Occipital lobe (tissue), 2 donors: Measurements from ENCODE around the gene SUPT6H. TPM values are rescaled to one million over a fixed set of nuclear protein-coding genes. Genes with fewer than 3 reads are reported as not detected.

Experiments
- DNase-seq: peaks from one replicate; lab custom pipeline; 2025; lab: John Stamatoyannopoulos, UW
- total RNA-seq: library from RNA; depleted of rRNA; stranded (reverse); fragments of >200 nt; gene quantifications from one replicate; pipeline ENCODE4 v1.2.3, GENCODE V29; 2014

The SUPT6H gene
- total RNA-seq, 1 donor from 2014 or later, result 32.3 TPM

GRCh38 chr17:28700830-28701492, 39.0 kb downstream of the SUPT6H start:
- no peak for DNase-seq

DNA sequence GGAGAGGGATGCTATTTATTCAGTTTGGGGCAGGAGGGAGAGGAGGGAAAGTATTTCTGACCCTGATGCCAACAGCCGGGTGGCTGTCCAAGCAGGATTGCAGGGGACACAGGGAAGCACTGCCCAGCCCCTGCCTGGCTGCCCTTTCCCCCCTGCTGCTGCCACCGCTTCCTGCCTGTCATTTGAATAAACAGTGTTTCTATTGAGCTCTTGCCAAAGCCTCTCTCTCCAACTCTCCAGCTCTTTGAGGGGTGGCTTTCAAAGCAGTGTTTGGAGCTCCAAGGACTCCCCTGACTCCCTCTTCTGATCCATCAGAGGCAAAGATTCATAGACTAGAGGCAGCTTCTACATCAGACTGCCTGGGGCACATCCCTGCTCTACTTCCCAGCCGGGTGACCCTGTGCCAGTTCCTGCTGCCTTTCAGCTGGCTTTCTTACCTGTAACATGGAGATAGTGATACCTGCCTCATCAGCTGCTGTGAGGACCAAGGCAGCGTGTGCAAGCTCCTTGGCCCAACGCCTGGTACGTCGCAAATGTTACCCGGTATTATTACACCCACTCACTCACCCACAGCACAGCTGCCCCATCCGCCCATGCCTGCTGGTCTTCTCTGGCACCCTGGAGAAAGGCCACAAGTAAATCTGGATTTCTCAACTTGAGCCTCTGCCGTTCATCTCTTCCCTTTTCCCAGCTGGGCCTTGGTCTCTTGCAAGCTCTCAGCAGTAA, 40.2 kb downstream of the SUPT6H start:
- DNase-seq, result peak; percentile 49

GRCh38 chr17:28702752-28703150, 40.7 kb downstream of the SUPT6H start:
- DNase-seq, result no peak

GRCh38 chr17:28703552-28704218, 41.7 kb downstream of the SUPT6H start:
- no peak for DNase-seq

DNA sequence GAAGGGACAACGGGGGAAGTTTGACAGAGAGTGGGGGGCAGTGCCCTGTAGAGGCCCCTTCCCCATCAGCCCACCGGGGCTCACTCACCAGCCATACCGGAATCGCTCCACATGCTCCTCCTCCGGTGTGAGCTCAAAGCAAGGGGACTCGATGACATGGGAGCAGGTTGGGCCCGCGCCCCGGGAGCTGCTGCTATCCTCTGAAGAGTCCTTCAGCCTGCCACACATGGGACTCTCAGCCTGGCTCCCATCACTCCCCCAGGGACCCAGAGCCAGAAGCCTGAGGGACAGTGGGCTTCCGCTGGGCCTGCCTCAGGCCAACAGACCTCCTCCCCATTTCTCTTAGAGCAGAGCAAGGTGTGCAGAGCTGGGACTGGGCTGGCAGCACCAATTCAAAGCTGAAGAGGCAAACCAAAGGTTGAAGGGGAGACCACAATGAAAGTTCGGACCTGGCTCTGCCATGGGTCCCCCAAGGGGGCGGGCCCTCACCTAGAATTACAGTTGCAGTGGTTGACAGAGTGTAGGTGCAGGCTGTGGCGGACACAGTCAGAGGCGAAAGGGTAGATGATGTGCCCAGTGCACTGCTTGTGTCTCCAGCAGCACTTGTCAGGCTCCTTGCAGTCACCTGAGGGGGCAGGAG, 42.3 kb downstream of the SUPT6H start:
- no peak for DNase-seq

GRCh38 chr17:28705074-28705659, 43.2 kb downstream of the SUPT6H start:
- DNase-seq, result no peak

GRCh38 chr17:28705728-28706334, 43.8 kb downstream of the SUPT6H start:
- DNase-seq, result no peak

DNA sequence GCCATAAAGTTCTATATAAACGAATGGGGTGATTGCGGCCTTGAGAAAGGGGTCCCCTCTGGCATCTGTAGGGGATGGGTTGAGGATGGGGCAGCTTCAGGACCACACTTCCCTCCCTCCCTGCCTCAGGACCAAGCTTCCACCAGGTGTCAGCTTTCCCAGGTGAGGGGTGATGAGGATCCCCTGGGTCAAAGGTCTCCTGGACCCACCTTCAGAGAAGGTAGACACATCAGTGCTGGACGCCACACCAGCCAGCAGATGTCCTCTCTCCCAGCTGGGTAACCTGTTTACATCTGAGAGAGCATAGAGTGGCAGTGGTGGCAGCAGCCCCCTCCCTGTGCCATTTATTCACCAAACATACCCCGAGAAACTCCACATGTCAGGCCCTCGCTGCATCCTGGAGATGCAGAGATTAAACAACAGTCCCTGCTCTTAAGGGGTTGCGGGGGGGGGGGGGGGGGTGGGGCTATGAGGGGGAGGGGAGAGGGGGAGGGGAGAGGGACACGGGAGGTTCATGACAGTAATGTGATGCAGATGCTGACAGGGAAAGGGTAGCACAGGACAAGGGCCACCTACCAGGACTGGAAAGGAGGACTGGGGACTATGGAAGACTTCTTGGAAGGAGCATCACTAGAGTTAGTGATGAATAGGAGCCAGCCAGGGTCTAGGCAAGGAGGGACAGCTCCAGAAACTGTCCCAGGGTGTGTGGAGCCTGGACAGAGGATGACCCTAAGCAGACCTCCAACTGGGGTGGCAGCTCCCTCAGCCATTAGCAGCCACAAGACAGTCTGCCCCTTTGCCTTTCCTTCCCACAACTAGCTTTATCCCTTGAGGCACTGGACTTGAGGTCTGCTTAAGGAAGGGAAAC, 44.7 kb downstream of the SUPT6H start:
- DNase-seq, result no peak

DNA sequence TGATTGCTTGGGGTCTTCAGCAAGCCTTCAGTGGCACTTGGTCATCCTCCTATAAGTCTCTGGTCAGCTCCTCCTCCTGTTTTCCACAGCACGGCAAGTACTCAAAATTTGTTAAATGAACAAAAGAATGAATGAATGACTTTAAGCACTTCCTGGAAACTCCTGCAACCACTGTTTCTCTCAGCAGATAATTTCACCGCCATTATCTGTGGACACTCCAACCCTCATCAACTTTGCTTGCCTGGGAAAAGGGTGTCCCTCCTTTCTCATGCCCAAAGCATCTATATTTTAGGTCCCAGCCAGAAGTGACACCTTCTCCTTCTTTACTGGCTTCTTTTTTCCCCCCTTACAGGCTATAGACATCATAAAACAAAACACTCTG, 45.3 kb downstream of the SUPT6H start:
- no peak for DNase-seq

- DNase-seq, result peak; percentile 81
Observed at GRCh38 chr17:28710861-28711722, 49.1 kb downstream of the SUPT6H start.

- DNase-seq, result no peak
Observed at GRCh38 chr17:28711723-28712031, 49.7 kb downstream of the SUPT6H start, which contains the start of gene PROCA1. PROCA1 (minus strand) TSS chr17:28711888; CDS start chr17:28711660, 228 bp downstream.

GRCh38 chr17:28712032-28712704, 50.2 kb downstream of the SUPT6H start:
- DNase-seq, result no peak

DNA sequence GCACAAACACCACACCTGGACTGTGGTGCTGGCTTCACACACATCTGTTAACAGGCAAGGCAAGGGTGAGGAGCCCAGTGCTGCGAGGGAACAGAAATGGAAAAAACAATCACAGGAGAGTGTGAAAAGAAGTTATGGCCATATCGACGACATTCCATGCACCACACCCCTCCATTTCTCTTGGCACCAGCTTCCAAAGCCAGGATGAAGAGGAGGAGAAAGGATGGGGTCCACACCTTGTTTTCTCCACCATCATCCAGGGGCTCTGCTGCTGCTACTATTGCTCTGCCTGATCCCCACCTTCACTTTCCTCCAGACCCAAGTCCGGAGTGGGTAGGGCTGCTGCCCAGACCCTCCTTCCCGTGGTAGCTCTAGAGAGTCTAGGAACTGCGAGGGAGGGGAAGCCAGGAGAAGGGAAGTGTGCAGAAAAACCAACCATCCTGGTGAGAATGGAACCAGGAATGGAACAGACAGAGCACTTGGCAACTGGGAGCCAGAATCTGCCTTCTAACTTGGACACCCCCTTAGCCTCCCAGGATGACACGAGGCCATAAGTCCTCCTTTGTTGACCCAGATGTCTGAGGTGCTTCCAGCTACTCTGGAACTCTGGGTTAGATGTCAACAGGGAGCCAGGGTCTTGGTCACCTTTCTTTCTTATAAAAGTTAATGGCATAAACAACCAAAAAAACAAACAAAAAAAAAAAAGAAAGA, 50.9 kb downstream of the SUPT6H start:
- no peak for DNase-seq

DNA sequence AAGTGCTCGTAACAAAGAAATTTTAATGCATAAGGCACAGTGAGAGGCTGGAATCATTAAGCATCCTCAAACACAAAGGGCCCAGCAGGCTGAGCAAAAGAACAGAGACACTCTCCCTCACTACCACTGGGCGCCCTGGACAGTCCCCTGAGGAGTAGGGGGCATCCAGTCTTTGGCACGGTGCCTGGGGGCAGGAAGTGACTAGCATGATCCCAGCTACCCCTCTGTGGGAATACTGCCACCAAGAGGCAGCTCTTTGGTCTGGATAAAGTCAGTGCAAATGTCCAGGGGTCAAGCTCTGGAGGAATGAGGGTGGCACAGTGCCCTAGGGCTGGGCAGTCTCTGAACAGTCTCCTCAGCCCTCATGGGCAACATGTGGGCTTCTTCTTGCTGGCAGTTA, 52.3 kb downstream of the SUPT6H start:
- DNase-seq, result no peak

- no peak for DNase-seq
Observed at GRCh38 chr17:28715217-28715616, 53.2 kb downstream of the SUPT6H start.

- no peak for DNase-seq
Observed at GRCh38 chr17:28716740-28717577, 55.0 kb downstream of the SUPT6H start.
